Measurements from ENCODE around the gene TLNRD1.

The TLNRD1 gene

DNA sequence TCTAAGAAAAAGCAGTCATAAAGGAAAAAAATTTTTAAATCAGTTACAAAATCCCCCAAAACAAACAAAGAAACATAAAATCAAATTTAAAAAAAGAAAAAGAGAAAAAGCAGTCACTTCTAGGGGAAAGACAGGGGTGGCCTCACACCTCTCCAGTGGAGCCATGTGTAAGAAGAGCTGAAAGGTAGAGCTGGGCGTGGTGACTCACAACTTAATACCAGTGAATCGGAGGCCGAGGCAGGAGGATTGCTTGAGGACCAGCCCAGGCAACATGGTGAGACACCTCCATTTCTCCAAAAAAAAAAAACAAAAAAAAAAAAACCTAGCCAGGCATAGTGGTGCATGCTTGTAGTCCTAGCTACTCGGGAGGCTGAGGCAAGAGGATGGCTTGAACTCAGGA is 25.8 kb upstream of the TLNRD1 start:
- no peak overlapping the region for H3K4me3 ChIP-seq (ENCODE audit: low read depth, low read length)
- no peak for DNase-seq (ENCODE audit: low read depth)

DNA sequence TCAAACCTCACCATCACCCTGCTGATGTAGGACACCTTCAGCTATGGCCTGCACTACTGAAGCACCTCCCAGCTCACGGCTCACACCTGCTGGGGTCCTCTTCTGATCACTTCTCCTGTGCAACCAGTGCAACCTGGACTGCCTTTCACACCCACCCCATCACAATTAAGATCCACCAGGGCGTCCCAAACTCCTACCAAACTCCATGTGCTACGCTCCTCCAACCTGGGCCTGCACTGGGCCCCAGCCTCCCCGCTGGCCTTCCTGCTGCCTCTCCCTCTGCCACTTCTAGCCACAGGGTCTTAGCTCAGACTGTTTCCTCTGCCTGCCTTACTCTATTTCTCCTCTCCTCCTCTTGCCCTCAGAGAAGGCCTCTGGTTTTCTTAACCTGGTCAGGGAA is 23.9 kb upstream of the TLNRD1 start:
- no peak for DNase-seq (ENCODE audit: low read depth)

DNA sequence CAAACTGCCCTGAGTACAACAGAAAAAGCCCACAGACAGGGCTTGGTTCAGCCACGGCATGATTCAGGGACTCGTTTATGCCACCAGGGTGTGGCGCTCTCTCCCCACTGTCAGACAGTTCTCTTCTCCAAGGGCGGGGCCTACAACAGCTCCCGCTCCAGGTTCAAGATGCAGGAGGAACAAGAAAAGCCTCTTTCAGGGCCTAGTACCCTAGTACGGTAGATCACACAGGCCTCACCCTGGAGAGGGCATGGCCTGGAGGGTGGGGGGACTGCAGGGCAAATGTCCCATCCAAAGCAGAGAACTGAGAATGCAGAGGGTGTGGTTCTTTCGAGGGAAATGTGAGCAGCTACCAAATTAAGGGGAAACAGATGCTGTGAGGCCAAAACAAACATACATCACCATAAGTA is 23.1 kb upstream of the TLNRD1 start:
- no peak for DNase-seq (ENCODE audit: low read depth)
- no peak overlapping the region for H3K4me3 ChIP-seq (ENCODE audit: low read depth, low read length)

More for the DNA sequence above, 23.9 kb upstream of the TLNRD1 start:
- no peak overlapping the region for H3K4me3 ChIP-seq (ENCODE audit: low read depth, low read length)

DNA sequence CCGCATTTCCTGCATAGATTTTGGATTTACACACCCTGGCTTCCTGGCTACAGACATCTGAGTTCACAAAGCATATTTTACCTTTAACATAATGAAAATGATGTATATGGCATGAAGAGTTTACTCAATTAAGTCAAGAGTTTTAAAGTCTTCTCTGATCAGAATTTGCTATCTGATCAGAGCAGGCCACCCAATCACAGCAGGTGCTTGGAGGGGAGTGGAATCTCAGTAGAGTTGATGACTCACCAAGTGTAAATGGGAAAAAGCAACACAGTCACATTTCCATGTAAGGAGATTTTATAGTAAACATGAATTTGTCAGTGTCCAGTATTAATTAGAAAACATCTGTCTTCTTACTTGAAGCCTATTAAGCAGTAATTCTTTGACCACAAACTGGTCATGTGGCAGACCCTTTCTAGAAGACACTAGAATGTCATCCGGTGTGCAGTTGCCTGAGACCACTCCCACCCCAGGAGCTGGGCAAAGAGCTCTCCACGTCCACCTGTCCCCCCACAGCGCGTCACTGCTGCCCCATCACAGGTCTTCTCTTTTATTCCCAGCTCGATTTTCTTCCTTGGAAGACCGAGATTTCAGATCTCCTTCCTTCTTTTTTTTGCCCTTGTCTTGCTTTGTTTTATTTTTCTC is 21.9 kb upstream of the TLNRD1 start:
- no peak overlapping the region for H3K4me3 ChIP-seq (ENCODE audit: low read depth, low read length)
- no peak for DNase-seq (ENCODE audit: low read depth)

DNA sequence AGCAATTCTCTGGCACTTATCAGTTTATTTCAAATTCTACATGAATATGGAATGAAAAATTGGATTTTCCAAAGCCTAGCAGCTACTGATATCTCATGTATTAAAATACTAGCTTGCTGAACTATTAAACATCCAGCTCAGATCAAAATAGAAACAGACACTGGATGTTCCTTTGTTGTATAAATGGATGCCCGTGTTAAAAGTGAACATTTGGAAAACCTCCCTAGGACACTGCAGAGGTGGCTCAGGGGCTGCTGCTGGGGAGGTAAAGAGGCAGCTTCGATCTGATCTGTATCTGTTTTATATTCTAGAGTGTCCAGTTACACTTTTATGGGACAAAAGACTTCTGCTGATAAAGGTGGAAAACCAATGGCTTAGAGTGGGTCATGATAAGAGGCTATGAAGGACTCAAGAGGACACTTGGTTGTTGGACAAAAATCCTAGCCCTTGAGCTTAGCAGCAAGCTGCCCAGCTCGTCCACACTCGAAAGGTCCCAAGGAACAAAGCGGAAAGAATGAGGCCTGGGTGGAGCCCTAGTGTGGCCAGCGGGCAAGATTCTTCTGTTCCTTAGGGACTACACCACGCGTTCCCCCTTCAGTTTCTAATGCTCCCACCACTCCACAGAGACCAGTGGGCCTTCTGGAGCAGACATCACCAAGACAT is 21.1 kb upstream of the TLNRD1 start:
- no peak for DNase-seq (ENCODE audit: low read depth)
- no peak overlapping the region for H3K4me3 ChIP-seq (ENCODE audit: low read depth, low read length)

DNA sequence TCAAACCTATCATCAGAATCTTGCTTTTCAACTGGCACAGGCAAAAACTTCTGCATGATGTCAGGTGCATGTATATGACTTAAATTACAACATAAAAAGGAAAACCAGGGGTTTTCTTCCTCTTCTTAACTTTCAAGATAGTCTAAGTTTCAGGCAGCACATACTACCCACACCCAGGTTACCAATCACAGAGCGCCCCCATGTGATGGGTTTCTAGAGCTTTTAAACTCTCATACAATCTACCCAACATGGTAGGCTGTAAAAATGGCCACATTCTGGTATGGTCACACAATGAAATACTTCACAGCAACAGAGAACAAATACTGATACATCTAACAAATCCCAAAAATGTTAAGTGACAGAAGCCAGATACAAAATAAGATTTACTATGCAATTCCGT is 18.5 kb upstream of the TLNRD1 start:
- DNase-seq (ENCODE audit: low read depth), result no peak
- H3K4me3 ChIP-seq (ENCODE audit: low read depth, low read length), result no peak overlapping the region

DNA sequence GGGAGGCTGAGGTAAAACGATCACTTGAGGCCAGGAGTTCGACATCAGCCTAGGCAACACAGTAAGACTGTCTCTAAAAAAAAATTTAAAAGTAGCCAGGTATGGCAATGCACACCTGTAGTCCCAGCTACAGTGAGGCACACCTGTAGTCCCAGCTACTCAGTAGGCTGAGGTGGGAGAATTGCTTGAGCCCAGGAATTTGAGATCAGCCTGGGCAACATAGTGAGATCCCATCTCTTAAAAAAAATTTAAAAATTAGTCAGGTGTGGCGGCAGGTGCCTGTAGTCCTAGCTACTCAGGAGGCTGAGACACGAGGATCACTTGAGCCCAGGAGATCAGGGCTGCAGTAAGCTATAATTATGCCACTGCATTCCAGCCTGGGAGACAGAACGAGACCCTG is 17.9 kb upstream of the TLNRD1 start:
- no peak overlapping the region for H3K4me3 ChIP-seq (ENCODE audit: low read depth, low read length)
- no peak for DNase-seq (ENCODE audit: low read depth)

DNA sequence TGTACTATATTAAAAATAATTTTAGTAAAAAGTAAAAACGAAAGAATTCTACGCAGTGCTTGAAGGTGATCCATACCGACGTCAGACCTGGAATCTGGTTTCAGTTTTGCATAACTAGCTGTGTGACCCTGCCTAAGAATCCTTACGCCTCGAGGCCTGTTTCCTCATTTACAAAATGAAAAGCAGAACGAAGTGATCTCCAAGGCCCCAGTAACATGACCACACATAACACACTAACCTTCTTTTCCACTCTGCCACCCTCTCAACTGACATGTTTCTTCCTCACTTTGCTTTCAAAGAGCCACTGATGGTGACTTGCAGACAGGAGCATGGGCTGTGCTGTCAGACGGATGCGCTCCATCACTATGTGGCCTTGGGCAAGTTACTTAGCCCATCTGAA is 15.9 kb upstream of the TLNRD1 start:
- DNase-seq (ENCODE audit: low read depth), result no peak
- no peak overlapping the region for H3K4me3 ChIP-seq (ENCODE audit: low read depth, low read length)

DNA sequence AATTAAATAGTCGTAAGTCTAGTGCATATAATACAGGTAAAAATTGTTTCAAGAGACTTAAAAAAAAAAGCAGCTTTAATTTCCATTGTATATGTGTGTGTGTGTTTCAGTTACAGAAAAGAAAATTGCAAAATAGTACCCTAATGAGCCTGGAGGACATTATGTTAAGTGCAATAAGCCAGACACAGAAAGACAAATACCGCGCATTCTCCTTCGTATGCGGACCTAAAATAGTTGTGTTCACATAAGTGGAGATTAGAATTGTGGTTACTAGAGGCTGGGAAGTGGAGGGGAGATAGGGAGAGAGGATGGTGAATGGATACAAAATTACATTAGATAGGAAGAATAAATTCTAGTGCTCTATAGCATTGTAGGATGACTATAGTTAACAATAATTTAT is 14.7 kb upstream of the TLNRD1 start:
- no peak overlapping the region for H3K4me3 ChIP-seq (ENCODE audit: low read depth, low read length)
- DNase-seq (ENCODE audit: low read depth), result no peak

DNA sequence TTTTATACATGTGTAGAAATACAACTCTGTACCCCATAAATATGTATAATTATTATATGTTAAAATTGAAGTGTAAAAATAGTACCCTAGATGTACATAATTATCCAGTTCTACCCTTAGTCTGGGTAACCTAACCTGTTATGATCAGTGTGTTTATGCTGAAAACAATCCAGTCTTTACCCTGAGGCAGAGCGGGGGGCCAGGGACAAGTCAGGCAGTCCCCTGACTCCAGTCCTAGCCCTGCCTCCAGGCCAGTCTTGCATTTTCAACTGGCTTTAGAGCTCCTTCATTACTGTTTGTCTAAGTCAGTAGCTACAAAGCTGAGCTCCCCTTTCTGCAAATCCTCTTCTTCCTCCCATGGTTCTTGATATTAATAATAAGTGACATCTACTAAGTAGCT is 14.2 kb upstream of the TLNRD1 start:
- H3K4me3 ChIP-seq (ENCODE audit: low read depth, low read length), result no peak overlapping the region
- no peak for DNase-seq (ENCODE audit: low read depth)

DNA sequence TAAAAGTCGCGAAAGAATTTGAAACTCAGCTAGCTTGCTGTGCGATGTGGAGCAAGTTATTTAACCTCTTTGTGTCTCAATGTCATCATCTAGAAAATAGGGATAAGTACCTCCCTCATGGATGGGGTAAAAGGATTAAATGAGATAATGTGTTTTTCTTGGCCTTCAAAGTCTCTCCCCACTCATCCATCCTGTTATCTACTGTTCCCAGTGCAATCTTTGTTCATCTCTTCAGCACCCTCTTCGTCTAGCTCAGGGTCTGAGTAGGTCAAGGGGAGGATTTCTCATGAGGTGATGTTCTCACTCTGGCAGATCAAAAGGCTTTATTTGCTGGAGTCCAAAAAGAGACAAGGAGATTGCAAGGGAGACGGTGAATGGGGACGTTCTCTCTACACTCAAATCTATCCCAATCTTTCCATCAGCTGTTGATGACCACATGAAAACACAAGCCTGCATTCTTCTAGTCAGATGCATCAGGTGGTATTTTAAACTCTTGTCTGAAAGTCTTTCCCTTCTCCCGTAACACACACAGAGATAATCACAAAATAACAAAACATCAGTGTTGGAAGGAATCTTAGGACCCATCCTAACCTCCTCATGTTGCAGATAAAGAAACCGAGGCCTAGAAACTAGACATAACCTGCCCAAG is 12.5 kb upstream of the TLNRD1 start:
- DNase-seq (ENCODE audit: low read depth), result no peak

DNA sequence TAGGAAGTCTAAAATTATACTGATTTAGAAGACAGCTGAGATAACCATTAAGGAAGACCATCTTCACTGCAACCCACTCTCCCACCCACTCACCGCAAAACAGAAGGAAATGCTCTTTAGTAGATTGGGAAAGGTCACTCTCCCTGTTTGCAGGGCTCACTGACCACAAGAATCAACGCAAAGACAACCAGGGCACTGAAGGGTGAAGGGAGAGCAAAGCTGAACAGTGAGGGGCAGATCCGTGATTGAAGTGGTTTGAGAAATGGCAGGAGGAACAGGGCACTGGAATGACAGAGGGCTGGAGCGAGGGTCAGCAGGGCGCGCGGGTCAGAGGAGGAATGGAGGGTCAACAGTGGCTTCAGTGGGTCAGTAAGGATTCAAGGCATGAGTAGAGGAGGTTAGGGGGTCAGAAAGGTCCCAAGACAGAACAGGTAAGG is 11.6 kb upstream of the TLNRD1 start:
- DNase-seq (ENCODE audit: low read depth), result no peak
- H3K4me3 ChIP-seq (ENCODE audit: low read depth, low read length), result peak overlapping the region; percentile 67

More for the DNA sequence above, 12.5 kb upstream of the TLNRD1 start:
- peak overlapping the region; percentile 67 for H3K4me3 ChIP-seq (ENCODE audit: low read depth, low read length)

DNA sequence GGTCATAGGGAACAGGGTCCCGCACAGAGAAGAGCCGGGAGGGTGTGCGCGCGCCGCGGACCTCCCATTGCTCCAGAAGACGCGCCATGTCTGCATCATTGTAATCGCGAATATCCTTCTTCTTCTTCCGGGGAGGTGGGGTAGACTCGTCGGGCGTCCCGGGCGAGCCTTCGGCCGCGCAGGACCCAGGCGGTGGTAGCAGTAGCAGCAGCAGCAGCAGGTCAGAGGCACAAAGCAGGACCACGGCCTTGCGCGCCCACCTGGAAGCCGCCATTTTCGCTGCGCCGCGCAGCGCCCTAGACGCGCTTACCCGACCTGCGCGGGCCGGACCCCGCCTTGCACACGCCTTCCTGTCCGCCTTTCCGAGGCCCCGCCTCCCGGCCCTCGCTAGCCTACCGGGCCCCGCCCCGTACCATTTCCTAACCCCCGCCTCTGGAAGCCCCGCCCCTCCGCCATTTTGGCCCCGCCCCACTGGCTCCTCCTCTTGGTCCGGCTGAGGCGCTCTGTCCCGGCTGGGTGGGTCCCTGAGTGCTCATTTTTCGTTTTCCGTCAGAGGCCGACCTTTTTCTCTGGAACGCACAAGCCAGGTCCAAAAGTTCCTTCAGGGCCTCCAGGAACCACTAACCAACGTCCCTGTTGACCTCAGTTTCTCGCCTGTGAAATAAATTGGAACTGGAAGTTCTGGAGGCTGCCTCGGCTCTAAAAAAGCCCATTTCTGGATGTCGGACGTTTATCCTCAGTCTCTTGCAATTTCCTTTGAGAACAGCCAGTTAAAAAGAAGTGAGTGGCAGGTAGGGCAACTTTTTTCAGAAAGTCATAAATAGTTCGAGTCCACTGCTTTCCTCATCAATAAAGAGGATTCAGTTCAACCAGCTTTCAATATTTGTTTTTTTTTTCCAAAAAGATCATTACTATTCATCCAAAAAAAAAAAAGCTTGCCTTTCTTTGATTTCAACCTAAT is 10.9 kb upstream of the TLNRD1 start, which contains the start of gene MESD:
TSS of gene MESD (minus strand) at position 302 of the 961 bp plus-strand sequence. CDS start at position 274, 28 bp downstream.
- peak; percentile 84 for DNase-seq (ENCODE audit: low read depth)
- peak within 1 kb of the TSS; percentile 67 for H3K4me3 ChIP-seq (ENCODE audit: low read depth, low read length)

DNA sequence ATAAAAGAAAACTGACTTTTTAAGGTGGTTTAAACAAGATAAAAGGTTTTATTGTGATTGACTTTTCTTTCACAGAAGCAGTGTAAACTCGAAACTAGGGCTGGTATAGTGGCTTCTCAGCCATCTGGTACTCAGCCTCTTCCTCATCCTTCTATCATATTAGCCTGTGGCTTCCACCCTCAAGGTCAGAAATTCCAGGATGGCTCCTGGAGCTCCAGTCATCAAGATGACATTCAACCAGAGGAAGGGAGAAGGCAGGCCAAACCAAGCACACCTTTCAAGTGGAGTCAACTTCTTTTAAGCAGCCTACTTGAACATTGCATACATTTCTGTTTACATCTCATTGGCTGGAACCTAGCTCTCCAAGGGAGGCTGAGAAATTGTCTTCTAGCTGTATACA is 9.8 kb upstream of the TLNRD1 start:
- DNase-seq (ENCODE audit: low read depth), result no peak
- H3K4me3 ChIP-seq (ENCODE audit: low read depth, low read length), result no peak overlapping the region

DNA sequence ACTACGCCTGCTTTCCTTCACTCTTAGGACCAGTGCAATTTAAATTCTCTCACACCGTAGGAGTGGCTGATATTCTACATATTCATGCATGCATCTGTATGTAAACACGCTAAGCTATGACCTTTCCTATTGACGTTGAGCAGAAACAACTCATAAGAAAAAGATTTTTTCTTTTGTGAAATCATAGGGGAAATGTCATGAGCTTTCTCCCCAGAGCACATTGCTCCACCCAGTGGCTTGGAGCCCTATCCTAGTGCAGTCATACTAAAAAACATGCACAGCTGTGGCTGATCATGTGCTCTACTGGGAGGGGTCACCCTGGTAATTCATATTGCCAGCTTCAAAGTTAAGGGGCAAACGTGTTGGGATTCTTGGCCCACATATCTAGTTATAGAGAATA is 9.3 kb upstream of the TLNRD1 start:
- DNase-seq (ENCODE audit: low read depth), result no peak
- H3K4me3 ChIP-seq (ENCODE audit: low read depth, low read length), result no peak overlapping the region

DNA sequence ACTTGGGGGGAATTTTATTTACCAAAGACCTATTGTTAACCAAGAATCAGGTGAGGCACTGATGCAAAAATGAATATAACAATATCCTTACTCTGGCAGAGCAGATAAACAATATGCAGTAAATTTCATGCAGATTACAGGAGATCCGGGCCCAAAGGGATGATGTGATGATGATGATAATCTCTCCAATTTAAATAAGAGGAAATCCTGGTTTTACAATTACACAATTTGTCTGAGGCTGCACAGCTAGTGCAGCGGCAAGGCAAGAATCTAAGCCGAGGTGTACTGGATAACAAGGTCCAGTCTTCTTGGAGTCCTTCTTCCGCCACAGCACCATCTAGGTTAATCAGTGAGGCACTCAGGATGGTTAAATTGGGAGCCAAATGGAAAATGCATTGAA is 8.7 kb upstream of the TLNRD1 start:
- H3K4me3 ChIP-seq (ENCODE audit: low read depth, low read length), result no peak overlapping the region
- no peak for DNase-seq (ENCODE audit: low read depth)

DNA sequence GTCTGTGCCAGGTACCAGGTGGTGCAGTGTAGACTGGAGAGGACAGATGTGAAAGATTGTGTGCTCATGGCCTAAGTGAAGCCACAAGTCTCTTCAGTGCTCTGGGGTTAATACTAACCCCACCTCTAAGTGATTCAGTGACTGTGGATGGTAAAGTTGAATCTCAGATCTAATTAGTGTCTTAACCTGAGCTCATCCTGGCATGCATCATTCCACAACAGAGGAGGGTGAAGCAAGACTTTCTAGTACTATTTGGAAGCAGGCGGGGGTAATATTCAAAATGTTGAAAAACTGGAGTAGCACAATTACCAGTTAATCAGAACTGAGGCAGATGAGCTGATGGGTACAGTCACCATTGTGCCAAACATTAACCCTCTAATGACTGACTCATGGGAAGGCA is 8.3 kb upstream of the TLNRD1 start:
- no peak overlapping the region for H3K4me3 ChIP-seq (ENCODE audit: low read depth, low read length)
- DNase-seq (ENCODE audit: low read depth), result no peak

DNA sequence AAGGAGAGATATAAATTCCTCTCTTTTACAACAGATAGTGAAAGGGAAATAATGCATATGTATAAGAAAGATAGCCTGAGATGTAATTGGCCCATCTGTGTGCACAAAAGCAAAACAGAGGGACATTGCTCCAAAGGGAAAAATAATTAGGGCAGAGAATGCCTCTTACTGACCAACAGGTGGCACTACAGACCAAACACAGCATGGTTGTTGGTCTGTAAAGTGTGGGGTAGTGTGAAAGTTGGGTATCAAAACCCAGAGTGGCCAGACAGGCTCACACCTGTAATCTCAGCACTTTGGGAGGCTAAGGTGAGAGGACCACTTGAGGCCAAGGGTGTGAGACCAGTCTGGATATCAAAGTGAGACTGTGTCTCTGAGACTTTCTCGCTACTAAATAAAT is 4.5 kb upstream of the TLNRD1 start:
- DNase-seq (ENCODE audit: low read depth), result no peak

DNA sequence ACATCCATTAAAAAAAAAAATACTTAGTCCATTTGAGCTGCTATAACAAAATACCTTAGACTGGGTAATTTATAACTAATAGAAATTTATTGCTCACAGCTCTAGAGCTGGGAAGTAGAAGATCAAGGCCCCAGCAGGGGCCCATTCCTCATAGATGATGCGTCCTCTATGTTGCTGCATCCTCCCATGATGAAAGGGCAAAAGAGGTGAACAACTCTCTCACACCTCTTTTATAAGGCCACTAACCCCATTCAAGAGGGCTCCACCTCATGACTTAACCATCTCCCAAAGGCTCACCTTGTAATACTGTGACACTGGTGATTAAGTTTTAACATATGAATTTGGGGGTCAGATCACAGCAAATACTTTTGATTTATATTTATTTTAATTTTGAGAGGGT is 3.0 kb upstream of the TLNRD1 start:
- DNase-seq (ENCODE audit: low read depth), result no peak
- no peak overlapping the region for H3K4me3 ChIP-seq (ENCODE audit: low read depth, low read length)

More for the DNA sequence above, 4.5 kb upstream of the TLNRD1 start:
- H3K4me3 ChIP-seq (ENCODE audit: low read depth, low read length), result no peak overlapping the region

DNA sequence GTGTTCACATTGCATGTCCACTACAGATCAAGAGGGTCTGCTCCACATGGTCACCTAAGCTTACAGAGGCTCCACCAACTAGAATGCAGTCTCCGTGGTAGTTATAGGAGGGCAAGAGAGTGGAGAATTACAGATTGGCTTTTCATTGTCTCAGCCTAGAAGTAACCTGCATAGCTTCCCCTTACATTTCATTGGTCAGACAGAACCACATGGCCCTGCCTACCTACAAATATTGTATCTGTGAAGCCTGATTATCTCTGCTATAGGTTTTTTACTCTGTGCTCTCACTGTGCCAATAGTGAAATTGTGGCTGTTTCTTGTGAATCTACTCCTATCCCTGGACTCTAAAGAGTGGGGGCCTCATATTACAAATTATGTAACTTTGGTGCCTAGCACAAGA is 2.5 kb upstream of the TLNRD1 start:
- DNase-seq (ENCODE audit: low read depth), result no peak

More for the DNA sequence above, 2.5 kb upstream of the TLNRD1 start:
- H3K4me3 ChIP-seq (ENCODE audit: low read depth, low read length), result no peak overlapping the region

Measured in skeletal muscle cell (primary cell).